Lung (tissue), 12 donors: ENCODE measurements around the gene MEN1. TPM values are rescaled to one million over a fixed set of nuclear protein-coding genes. Genes with fewer than 3 reads are reported as not detected.

Experiments used
- ATAC-seq: fragments of 200-7000 bp; cut with Tn5 transposase; one replicate; pipeline ENCODE4 v1.9.1; 2020; ENCODE audit warnings: moderate number of reproducible peaks; ENCODE audit not compliant: insufficient read depth, low FRiP score
- DNase-seq, 3 donors: peaks; one replicate each; pipeline ENCODE4 v3.0.0-alpha.2; 2013 to 2017
- H3K27ac ChIP-seq, 2 donors: one replicate each; pipeline ENCODE4 v1.5.1; 2013; ENCODE audit warnings: mild to moderate bottlenecking in 2 of 2, moderate library complexity in 2 of 2, control low read depth in 1 of 2, inconsistent platforms in 1 of 2, low read depth in 1 of 2, low read length in 1 of 2
- H3K27me3 ChIP-seq, 3 donors: one replicate each; pipeline ENCODE4 v1.5.1; 2013; ENCODE audit warnings: low read length in 2 of 3; ENCODE audit not compliant: control insufficient read depth in 3 of 3, insufficient read depth in 3 of 3
- H3K36me3 ChIP-seq, 4 donors: one replicate each; pipeline ENCODE4 v1.5.1; 2013; ENCODE audit warnings: low read length in 4 of 4, mild to moderate bottlenecking in 1 of 4, moderate library complexity in 1 of 4; ENCODE audit not compliant: control insufficient read depth in 4 of 4, insufficient read depth in 4 of 4
- H3K4me1 ChIP-seq, 5 donors: one replicate each; pipeline ENCODE4 v1.5.1; 2013; ENCODE audit warnings: low read length in 5 of 5, mild to moderate bottlenecking in 2 of 5, moderate library complexity in 1 of 5; ENCODE audit not compliant: control insufficient read depth in 5 of 5, insufficient read depth in 5 of 5
- H3K4me3 ChIP-seq: one replicate; pipeline ENCODE4 v1.5.1; 2013; ENCODE audit warnings: mild to moderate bottlenecking, control low read depth, moderate library complexity
- H3K9ac ChIP-seq, 2 donors: one replicate each; pipeline ENCODE4 v1.5.1; 2013; ENCODE audit warnings: low read length in 2 of 2, control low read depth in 1 of 2; ENCODE audit not compliant: insufficient read depth in 1 of 2
- H3K9me3 ChIP-seq, 4 donors: one replicate each; pipeline ENCODE4 v1.5.1; 2013; ENCODE audit warnings: low read length in 3 of 4, mild to moderate bottlenecking in 1 of 4, moderate library complexity in 1 of 4; ENCODE audit not compliant: control insufficient read depth in 4 of 4, insufficient read depth in 3 of 4
- CTCF ChIP-seq: IDR thresholded peaks from 2 replicates; pipeline ENCODE4 v1.5.1; 2012; ENCODE audit warnings: mild to moderate bottlenecking; ENCODE audit errors: control extremely low read depth, extremely low read depth
- WGBS, 2 donors: extraction: QIAGEN DNeasy Blood & Tissue Kit; methylation state at CpG; one replicate each; pipeline ENCODE4 v1.1.7; 2013; 5-methylcytosine and 5-hydroxymethylcytosine counted together
- polyA plus RNA-seq, 2 donors: library from polyadenylated mRNA; stranded (reverse); fragments of 200-250 nt; gene quantifications; one replicate each; pipeline ENCODE4 v1.2.1, GENCODE V29; 2013
- total RNA-seq, 2 donors: library from RNA; depleted of rRNA in 1 of 2; stranded (reverse); fragments of >200 nt in 1 of 2; gene quantifications; one replicate each; pipeline ENCODE4 v1.2.1, GENCODE V29; 2014 to 2021
- donor health status: control.
- donor health status: control.
- donor health status: Bipolar disorder and iron deficiency.
- donor health status: healthy.
- donor health status: DM: yes; HTN: yes; CAD: no.

MEN1 gene
- total and polyA plus RNA-seq, 4 donors: 15.0 to 24.9 (median 18.6) TPM

GRCh38 chr11:64774144-64774543 lies 36.2 kb downstream of the MEN1 start:
- H3K4me1 ChIP-seq: peaks cover 4 to 27% (median 11%) of the 10 kb centered on the region in 5 donors
- DNase-seq (no peak), ATAC-seq (no peak)
- H3K36me3 ChIP-seq: peaks cover 41 to 74% (median 63%) of the 10 kb centered on the region in 4 donors
- H3K27ac ChIP-seq: no peak overlapping the region
- H3K4me3 ChIP-seq: no peak overlapping the region
- no peak for TF ChIP-seq CTCF
- WGBS, 2 donors: 78 to 79% methylated on average over 5 of the region's 5 CpGs
- no peaks in the 10 kb centered on the region for H3K9me3 ChIP-seq
- H3K27me3 ChIP-seq: no peaks in the 10 kb centered on the region
- H3K9ac ChIP-seq: no peak overlapping the region

DNA sequence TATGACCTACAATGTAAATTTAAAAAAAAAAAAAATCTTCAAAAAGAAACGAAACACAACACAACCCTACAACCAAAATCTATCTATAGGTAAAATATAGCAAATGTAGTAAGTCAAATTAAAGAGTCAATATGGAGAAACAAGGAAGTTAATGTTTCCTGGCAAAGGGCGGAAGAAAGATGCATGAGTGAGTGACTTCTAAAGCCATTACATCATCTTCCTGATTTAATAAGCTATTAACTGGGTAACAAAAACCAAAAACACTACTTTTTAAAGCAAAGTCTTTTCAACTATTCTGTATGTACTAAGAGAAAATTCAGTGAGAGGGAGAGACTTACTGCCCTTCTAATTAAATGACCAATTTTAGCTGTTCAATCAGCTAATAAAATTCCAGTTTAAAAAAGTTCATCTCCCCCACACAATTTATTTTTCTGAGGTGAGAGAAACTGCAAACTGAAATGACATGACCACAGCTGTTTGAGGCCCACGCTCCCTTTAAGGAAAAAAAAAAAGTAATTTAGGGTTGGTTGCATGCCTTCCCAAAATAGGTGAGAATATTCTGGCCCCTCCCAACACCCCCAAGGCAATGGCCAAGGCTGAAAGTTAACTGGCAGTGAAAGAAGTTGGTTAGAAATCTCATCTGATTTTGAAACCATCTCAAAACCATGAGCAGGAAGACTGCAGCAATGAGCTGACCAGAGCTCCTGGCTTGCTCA lies 37.9 kb downstream of the MEN1 start:
- WGBS, 2 donors: 31 to 50% methylated on average over 3 of the region's 3 CpGs
- Histone ChIP-seq H3K9ac (no peak overlapping the region), H3K36me3 (peaks cover 56 to 90% (median 79%) of the 10 kb centered on the region in 4 donors), H3K27ac (no peak overlapping the region), H3K27me3 (no peaks in the 10 kb centered on the region), H3K9me3 (no peaks in the 10 kb centered on the region), H3K4me3 (no peak overlapping the region), H3K4me1 (peaks cover 4 to 27% (median 11%) of the 10 kb centered on the region in 5 donors)
- ATAC-seq: no peak
- no peak for DNase-seq
- TF ChIP-seq CTCF: no peak

GRCh38 chr11:64771861-64772260 lies 38.5 kb downstream of the MEN1 start:
- Histone ChIP-seq H3K27ac (no peak overlapping the region), H3K27me3 (no peaks in the 10 kb centered on the region), H3K4me3 (no peak overlapping the region), H3K36me3 (peaks cover 61 to 95% (median 84%) of the 10 kb centered on the region in 4 donors), H3K9me3 (no peaks in the 10 kb centered on the region), H3K4me1 (peaks cover 4 to 25% (median 9%) of the 10 kb centered on the region in 5 donors), H3K9ac (no peak overlapping the region)
- no peak for ATAC-seq
- DNase-seq: no peak
- no peak for TF ChIP-seq CTCF
- WGBS, 2 donors: 57 to 76% methylated on average over 2 of the region's 2 CpGs
